GM18502 (cell line): Measurements from ENCODE around the gene NUP98.

ENCODE experiments used
- ATAC-seq: cut with Tn5 transposase; IDR thresholded peaks from one replicate; pipeline ENCODE4 v1.9.1; 2021; ENCODE audit warnings: mild to moderate bottlenecking; ENCODE audit not compliant: unreplicated experiment, poor library complexity

Gene NUP98

DNA sequence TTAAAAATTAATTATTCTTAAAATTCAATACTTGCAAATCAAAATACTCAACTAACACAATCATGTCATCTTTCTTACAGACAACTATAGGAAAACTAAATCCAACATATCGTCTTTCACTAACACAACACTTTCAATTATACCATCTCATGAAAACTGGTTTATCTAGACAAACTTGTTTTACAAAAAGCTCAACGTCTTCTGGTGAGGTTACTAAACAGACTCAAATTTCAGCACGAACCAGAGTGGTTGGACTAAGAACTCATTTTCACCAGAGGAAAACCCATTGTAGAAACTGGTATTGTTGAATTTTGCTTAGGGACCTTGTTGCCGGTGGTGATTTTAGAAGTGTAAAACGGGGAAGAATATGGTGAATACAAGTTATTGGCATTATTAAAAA is 52.2 kb downstream of the NUP98 start:
- no peak for ATAC-seq

DNA sequence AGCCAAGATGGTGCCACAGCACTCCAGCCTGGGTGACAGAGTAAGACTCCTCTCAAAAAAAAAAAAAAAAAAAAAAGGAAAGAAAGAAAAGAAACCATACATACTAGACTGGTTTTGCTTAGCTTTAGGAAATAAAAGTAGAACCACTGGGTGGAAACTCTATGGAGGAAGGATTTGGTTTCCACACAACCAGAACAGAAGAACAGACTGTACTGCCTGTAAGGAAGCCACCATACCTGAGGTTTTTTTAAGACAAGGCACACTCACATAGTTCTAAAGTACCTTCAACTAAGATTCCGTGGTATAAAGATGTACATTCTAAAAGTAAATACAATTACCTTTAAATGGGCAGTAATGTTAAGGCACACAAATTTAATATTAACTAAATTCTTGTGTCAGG is 58.6 kb downstream of the NUP98 start:
- no peak for ATAC-seq

DNA sequence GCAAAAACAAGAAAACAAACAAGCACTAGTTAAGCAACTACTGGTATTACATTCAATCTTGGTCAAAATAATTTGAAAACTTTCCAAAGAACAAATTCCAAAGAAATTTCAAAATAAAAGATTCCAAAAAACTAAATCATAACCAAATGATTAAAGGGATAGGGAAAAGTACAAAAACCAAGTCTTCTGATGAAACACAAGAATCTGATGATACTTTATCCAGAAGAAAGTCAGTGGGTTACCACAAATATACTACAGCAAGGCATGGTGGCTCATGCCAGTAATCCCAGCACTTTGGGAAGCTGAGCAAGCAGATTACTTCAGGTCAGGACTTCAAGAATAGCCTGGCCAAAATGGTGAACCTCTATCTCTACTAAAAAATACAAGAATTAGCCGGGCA is 59.1 kb downstream of the NUP98 start:
- ATAC-seq: no peak

DNA sequence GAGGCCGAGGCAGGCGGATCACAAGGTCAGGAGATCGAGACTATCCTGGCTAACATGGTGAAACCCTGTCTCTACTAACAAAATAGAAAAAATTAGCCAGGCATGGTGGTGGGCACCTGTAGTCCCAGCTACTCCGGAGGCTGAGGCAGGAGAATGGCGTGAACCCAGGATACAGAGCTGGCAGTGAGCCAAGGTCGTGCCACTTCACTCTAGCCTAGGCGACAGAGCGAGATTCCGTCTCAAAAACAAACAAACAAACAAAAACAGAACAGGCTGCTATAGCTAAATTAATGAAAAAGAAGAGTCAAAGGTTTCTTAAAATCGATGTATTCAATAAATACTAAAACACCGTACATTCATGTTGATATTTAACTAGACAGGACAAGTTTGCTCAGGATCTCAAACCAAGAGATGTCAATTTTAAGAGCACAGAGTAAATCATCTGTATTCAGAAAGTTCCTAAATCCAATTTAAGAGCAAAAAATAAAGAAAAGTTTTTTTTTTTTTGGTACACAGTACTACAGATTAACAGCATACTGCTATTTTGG is 59.9 kb downstream of the NUP98 start:
- ATAC-seq: no peak

DNA sequence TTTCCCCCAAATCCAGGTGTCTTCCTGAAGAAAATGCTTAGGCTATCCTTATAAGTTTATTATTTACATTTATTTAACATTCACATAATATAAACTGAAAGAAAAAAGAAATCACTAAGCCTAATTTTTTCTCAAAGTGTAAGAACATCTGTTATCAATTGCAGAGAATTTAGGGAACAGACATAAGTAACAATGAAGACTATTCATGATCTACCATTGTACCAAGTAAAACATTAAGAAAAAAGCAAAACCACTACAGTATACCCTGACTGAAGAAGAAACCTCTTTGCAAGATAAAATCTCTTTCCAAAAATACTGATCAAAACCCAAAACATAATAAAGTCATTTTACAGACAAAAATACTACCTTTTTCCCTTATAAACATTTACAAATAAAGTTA is 60.5 kb downstream of the NUP98 start:
- no peak for ATAC-seq

DNA sequence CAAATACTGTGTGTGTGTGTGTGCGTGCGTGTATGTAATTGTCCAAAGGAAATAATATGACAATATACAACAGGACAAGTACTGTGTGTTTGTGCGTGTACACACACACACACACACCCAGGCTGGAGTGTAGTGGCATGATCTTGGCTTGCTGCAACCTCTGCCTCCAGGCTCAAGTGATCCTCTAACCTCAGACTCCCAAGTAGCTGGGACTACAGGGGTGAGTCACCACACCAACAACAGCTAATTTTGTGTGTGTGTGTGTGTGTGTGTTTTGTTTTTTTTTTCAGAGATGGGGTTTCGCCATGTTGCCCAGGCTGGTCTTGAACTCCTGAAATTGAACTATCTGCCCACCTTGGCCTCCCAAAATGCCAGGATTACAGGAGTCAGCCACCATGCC is 61.5 kb downstream of the NUP98 start:
- ATAC-seq: no peak

DNA sequence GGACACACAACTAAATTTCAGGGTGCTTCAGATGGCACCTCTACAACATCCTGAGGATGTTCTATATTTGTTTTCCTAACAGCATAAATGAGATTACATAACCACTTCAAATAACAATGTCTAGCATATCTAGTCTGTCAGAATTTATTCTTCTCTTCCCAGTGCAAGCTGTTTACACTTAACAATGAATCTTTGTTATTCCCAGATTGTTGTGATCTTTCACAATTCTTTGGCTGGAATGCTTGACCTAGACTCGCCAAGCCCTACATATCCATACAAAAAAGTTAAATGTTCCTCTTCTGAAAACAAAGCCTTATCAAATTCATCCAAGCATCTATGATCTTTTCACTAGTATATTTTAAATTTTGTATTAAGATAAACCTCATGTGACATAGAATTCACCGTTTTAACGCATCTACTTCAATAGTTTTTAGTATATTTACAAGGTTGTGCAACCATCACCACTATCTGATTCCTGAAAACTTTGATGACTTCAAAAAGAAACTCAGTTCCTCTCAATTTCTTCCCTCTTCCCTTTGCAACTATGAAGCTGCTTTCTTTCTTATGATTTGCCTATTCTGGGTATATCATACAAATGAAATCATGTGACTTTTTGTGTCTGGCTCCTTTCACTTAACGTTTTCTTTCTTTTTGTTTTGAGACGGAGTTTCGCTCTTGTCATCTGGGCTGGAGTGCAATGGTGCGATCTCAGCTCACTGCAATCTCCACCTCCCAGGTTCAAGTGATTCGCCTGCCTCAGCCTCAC is 64.5 kb downstream of the NUP98 start:
- ATAC-seq: no peak

DNA sequence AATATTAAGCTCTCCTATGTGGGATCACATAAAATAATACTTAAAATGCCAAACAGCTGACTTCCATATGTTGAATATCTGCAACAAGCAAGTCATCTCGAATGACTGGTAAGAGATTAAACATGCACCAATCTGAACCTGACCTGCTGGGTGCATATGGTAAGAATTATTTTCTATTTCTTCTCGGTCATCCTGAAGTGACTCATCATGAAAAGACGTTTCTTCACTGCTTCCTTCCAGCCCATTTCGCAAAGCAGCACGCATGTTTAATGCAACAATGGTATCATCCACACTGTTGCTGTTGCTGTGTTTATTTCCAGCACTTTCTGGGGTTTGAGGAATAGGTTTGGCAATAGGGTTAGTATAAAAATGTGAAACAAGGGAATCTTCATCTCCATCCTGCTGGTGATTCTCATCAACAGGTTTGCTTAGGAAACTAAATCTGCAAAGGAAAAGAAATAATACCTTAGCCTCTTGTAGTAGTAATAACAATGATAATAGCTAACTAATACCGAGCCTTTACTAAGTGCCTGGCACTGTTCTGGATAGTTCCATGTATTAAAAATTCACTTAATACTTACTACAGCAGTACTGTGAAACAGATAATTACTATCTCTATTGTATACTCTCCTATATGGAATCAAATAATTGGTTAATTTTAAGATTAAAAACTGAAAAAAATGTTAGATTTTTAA is 74.2 kb downstream of the NUP98 start:
- no peak for ATAC-seq

DNA sequence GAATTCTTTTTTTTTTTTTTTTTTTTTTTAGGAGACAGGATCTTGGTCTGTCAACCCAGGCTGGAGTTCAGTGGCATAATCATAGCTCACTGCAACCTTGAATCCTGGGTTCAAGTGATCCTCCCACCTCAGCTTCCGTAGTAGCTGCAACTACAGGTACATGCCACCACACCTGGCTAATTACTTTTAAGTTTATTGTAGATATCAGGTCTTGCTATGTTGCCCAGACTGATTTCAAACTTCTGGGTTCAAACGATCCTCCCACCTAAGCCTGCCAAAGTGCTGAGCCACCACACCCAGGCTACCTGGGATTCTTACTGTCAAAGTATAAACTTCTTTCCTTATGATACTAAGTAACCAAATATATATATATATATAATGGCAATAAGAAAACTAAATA is 75.3 kb downstream of the NUP98 start:
- ATAC-seq: no peak

DNA sequence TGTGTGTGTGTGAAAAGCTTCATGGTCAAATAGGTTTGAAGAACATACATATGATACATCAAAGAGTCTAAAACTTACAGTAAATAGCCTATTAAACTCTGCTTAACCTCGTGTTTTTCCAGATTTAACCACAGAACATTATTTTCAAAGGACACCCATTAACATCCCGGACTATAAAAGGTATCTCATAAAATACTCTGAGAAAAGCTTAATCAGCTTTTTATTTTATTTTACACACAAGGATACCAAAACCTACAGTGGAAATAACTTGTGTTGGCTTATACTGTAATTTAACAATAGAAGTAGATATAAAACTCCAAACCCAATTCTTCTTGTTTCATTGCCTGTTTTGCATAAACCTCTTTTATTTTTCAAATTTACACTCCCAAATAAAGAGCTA is 76.4 kb downstream of the NUP98 start:
- ATAC-seq: no peak

DNA sequence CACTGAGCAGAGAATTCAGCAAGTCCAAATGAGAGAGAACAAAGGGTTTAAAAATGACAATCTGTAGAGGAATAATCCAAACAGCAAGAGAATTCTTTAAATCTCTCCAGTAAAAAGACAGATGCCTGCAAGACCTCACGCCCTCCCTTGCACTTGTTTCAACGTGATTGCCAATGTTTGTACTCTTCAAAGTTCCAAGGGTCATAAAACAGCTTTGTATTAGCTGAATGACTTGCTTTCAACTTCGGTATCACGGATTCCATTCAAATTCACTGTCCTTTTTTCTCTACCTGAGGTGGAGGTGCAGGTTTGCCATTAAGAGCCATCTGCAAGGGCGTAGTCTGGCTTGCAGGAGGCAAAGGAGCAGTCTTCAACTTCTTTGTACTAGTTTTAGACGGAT is 85.1 kb downstream of the NUP98 start:
- no peak for ATAC-seq

DNA sequence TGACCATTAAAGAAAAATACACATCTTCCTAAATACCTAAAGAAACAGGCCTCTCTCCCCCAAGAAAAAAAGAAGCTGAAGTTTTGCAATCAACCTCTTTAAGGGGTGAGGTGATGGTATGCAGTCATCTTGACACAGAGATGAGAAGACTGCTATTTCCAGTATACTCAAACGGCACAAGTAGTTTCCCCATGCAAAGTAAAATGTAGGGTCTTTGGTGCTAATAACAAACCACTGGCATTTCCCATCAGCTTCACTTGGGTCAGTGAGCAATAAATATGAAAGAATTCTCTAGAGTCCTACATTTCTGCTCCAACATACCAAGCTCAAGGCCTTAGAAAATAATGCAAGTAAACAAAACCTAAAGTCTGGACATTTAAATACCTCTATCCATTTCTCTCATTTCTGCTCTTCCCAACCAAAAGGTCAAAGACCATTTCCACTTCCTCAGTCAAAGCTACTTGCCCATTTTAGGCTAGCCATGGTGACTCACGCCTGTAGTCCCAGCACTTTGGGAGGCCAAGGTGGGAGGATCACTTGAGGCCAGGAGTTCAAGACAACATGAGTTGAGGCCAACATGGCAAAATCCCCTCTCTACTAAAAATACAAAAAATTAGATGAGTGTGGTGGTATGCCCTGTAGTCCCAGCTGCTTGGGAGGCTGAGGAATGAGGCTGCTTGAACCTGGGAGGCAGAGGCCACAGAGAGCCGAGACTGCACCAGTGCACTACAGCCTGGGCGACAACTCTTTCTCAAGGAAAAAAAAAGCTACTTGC is 86.7 kb downstream of the NUP98 start:
- ATAC-seq: no peak

DNA sequence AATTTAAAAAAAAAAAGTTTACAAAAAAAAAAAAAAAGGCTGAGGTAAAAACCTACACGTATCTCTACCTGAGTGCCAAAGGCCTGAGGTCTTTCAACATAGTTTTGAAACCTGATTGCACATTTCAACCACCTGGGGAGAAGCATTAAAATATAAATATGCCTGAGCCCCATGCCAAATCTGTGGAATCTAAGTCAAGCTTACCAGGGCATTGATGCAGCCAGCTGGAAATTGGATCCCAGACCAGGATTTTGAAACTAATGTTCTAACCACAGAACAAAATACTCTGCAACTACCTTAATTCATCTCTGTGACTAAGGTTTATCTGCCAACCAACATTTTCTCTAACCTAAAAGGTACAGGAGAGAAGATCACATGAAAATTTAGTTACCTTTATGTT is 87.4 kb downstream of the NUP98 start:
- ATAC-seq: no peak

DNA sequence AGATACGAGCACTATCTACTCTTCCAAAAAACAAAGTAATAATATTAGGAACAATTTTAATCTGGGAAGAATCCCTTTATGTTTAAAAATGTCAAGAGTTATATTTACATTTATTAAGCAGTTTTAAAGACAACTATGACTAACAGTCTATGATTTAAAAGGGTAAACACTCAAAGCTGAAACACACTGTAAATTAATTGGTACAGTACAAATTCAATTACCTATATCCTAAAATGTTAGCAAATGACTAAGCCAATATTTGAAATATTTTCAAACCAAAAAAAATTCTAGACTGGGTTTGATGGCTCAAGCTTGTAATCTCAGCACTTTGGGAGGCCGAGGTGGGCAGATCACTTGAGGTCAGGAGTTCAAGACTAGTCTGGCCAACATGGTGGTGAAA is 90.2 kb downstream of the NUP98 start:
- ATAC-seq: no peak

DNA sequence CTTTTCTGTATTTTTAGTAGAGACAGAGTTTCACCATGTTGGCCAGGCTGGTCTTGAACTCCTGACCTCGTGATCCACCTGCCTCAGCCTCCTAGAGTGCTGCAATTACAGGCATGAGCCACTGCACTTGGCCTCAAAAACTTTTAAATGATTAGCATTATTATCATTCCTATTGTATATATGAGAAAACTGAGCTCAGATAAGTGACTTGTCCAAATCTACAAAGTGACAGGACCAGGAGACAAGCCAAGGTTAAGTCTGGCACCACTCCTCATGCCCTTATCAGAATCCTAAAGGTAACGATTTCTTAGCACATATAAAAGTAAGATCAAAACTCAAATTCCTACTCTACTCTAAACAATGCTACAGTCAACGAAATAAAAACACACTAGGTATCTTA is 94.0 kb downstream of the NUP98 start:
- no peak for ATAC-seq

DNA sequence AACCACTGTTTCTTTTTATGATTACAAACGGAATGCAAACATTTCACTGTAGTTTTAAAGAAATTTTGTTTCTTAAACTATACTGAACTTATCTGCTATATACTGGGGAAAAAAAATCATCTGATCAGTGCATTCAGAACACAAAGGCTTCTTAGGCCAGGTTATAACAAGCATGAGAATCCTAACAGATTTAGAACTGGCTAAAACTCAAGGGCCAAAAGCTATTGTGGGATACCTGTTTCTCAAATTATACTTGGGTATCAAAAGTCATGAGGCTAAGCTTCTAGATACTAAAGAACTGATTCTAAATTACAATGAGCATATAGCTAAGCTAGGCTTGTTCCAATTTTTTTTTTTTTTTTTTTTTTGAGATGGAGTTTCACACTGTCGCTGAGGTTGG is 96.4 kb downstream of the NUP98 start:
- no peak for ATAC-seq

DNA sequence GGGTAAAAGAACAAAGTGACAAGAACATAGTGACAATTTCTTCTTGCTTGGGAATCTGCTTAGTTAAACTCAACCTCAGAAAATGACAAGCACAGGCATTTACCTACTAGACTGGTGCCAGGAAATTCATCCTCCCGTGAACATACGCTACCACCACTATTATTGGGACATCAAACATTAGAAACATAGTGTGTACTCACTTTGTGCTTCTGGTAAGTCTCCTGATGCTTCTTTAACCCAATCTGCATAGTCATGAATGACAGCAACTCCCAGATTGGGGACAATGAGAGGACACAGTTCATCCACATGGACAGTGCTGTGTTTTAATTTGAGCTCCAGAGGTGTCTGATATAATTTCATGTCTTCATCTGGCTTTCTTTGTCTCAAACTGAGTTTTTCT is 96.9 kb downstream of the NUP98 start:
- ATAC-seq: no peak

DNA sequence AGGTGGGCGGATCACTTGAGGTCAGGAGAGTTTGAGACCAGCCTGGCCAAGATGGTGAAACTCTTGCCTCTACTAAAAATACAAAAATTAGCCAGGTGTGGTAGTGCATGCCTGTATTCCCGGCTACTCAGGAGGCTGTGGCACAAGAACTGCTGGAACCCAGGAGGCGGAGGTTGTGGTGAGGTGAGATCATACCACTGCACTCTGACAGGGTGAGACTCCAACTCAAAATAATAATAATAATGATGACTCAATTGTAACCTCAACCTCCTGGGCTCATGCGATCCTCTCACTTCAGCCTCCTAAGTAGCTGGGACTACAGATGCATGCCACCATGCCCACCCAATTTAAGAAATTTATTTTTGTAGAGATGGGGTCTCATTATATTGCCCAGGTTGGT is 110.6 kb downstream of the NUP98 start:
- ATAC-seq: no peak

DNA sequence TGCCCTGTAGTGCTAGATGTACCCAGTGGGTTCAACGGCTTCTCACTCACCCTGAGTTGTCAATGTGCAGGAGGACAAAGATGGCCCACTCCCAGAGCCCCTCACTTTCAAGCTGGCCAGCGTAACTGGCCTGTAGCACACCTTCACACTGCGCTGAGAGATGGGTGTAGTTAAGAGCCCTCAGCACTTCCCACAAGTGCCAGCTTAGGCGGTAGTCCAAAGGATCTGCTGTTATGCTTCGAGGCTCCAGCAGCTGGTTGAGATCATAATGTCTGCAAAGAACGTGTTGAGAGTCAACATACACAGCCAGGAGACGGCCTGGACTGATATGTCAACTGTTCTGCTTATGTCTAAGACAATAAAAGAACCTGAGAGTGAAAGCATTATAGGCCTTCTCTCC is 111.4 kb downstream of the NUP98 start:
- no peak for ATAC-seq

DNA sequence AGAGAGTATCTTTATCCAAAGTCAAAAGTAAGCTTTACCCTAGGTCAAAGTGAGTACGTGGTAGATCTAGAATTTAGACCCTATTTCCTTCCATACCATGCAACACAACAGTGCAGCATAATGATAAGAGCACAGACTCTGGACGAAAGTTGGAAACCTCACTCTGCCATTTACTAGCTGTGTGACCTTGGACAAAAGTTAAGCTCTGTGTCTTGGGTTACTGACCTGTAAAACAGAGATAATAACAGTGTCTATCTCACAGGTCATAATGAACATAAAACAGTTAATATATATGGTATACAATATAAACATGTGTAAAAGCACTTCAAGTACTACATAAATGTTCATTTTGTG is 112.6 kb downstream of the NUP98 start:
- ATAC-seq: no peak

DNA sequence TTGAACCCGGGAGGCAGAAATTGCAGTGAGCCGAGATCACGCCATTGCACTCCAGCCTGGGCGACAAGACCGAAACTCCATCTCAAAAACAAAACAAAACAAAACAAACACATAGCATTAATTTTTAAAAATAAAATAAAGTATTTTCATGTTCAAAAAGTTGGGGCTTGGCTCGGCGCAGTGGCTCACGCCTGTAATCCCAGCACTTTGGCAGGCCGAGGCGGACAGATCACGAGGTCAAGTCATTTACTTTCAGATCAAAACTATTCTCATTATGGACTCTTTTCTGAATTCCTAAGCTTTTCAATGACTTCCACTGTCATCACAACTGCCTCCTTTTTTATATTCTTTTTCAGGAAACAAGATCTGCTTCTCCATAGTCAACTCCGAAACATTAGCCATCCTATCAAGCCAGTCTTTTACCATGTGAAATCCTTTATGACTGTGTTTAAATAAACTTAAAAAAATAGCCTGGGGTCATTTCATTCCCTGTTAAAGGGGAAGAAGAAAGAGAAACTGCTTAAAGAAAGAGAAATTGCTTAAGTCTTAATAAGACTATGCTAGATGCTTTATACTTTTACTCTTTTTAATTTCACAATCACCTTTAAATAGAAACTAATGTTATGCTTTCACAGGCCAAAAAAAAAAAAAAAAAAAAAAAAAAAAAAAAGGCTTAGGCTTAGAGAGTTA is 113.1 kb downstream of the NUP98 start:
- no peak for ATAC-seq
